GM20000 (cell line): ENCODE results near the gene HPSE.
"Not testable (repeated sequence)": the region's sequence is repeated elsewhere in the genome, so short reads cannot be mapped to it uniquely, and the experiment has no call there.

Experiments
- DNase-seq: peaks from one replicate; pipeline ENCODE4 v3.0.0; 2012; ENCODE audit warnings: low spot score
- CTCF ChIP-seq: IDR thresholded peaks from 2 replicates; pipeline ENCODE4 v1.5.1; 2012; ENCODE audit warnings: mild to moderate bottlenecking, control low read depth; ENCODE audit errors: extremely low read depth, missing control alignments

HPSE gene

GRCh38 chr4:83293305-83294046 lies 41.2 kb downstream of the HPSE start:
- no peak for DNase-seq
- TF ChIP-seq CTCF: no peak

- not testable (repeated sequence) for DNase-seq
These were observed 44.4 kb downstream of the HPSE start for GRCh38 chr4:83290059-83290774.

GRCh38 chr4:83288381-83288780 lies 46.3 kb downstream of the HPSE start:
- not testable (repeated sequence) for DNase-seq

- TF ChIP-seq CTCF: no peak
- peak; percentile 48 for DNase-seq
These were observed 49.6 kb downstream of the HPSE start for GRCh38 chr4:83285055-83285407.

- DNase-seq: peak; percentile 92
- no peak for TF ChIP-seq CTCF
These were observed 50.2 kb downstream of the HPSE start, which contains the start of gene COQ2 for GRCh38 chr4:83284193-83285054. COQ2 (minus strand) TSS chr4:83284798; CDS start chr4:83284764, 34 bp downstream.

- no peak for DNase-seq
- TF ChIP-seq CTCF: no peak
These were observed 51.5 kb downstream of the HPSE start for GRCh38 chr4:83283181-83283580.

- peak; percentile 40 for TF ChIP-seq CTCF
- DNase-seq: peak; percentile 58
These were observed 52.6 kb downstream of the HPSE start for GRCh38 chr4:83282049-83282535.

GRCh38 chr4:83281307-83281706 lies 53.3 kb downstream of the HPSE start:
- no peak for TF ChIP-seq CTCF
- DNase-seq: no peak
